HepG2 (cell line): Measurements from ENCODE around the gene KIF13A. TPM values are rescaled to one million over a fixed set of nuclear protein-coding genes. Genes with fewer than 3 reads are reported as not detected.

Source experiments
- BCL6 ChIP-seq: IDR thresholded peaks from 2 replicates; pipeline ENCODE4 v1.6.1; 2016; ENCODE audit warnings: missing genetic modification reagents, missing compliant biosample characterization
- CEBPB ChIP-seq: IDR thresholded peaks from 2 replicates; pipeline ENCODE4 v1.6.1; 2011; ENCODE audit warnings: low read depth, low read length, improper control_type of control experiment, borderline replicate concordance
- HNF1A ChIP-seq, 2 experiments: sonication (generic) in 1 of 2; formaldehyde crosslinking in 1 of 2; IDR thresholded peaks; 2 replicates each; pipeline versions ENCODE4 v1.4.0 to v1.6.1; 2016 to 2020; ENCODE audit warnings: borderline replicate concordance in 1 of 2, low read depth in 1 of 2, mild to moderate bottlenecking in 1 of 2, missing genetic modification reagents in 1 of 2
- NR2C2 ChIP-seq: sonication (generic); formaldehyde crosslinking; IDR thresholded peaks from 2 replicates; pipeline ENCODE4 v1.4.0; 2020; ENCODE audit warnings: missing genetic modification reagents, mild to moderate bottlenecking, moderate library complexity, borderline replicate concordance
- PAWR ChIP-seq: sonication (generic); formaldehyde crosslinking; IDR thresholded peaks from 2 replicates; pipeline ENCODE4 v1.4.0; 2020; ENCODE audit warnings: missing genetic modification reagents, mild to moderate bottlenecking, borderline replicate concordance
- POLR2G ChIP-seq: fragments of 200-400 bp; formaldehyde crosslinking; IDR thresholded peaks from 2 replicates; pipeline ENCODE4 v1.6.1; 2018; ENCODE audit warnings: mild to moderate bottlenecking, low read depth, low read length, moderate library complexity
- RFXAP ChIP-seq: sonication (generic); formaldehyde crosslinking; IDR thresholded peaks from 2 replicates; pipeline ENCODE4 v1.4.0; 2020; ENCODE audit warnings: missing genetic modification reagents, borderline replicate concordance
- SNAPC2 ChIP-seq: sonication (generic); formaldehyde crosslinking; IDR thresholded peaks from 2 replicates; pipeline ENCODE4 v1.8.1; 2022; ENCODE audit warnings: mild to moderate bottlenecking, missing genetic modification reagents
- TFAP4 ChIP-seq: sonication (generic); IDR thresholded peaks from 2 replicates; pipeline ENCODE4 v1.6.1; 2016; ENCODE audit warnings: low read depth, borderline replicate concordance
- TMF1 ChIP-seq: sonication (generic); formaldehyde crosslinking; IDR thresholded peaks from 2 replicates; pipeline ENCODE4 v1.8.1; 2022; ENCODE audit warnings: low read depth, missing genetic modification reagents
- TOPORS ChIP-seq: sonication (generic); formaldehyde crosslinking; IDR thresholded peaks from 2 replicates; pipeline ENCODE4 v1.8.0; 2023; ENCODE audit warnings: mild to moderate bottlenecking, missing genetic modification reagents
- ZGPAT ChIP-seq: IDR thresholded peaks from 2 replicates; pipeline ENCODE4 v1.6.1; 2016; ENCODE audit warnings: mild to moderate bottlenecking
- ZNF124 ChIP-seq: sonication (generic); formaldehyde crosslinking; IDR thresholded peaks from 2 replicates; pipeline ENCODE4 v1.4.0; 2020; ENCODE audit warnings: missing genetic modification reagents
- ZNF382 ChIP-seq: sonication (generic); formaldehyde crosslinking; IDR thresholded peaks from 2 replicates; pipeline ENCODE4 v1.5.0; 2020; ENCODE audit warnings: missing genetic modification reagents, mild to moderate bottlenecking, borderline replicate concordance
- ZNF558 ChIP-seq: sonication (generic); formaldehyde crosslinking; IDR thresholded peaks from 2 replicates; pipeline ENCODE4 v1.9.0; 2022; ENCODE audit warnings: mild to moderate bottlenecking, missing genetic modification reagents, borderline replicate concordance
- ZNF567 ChIP-seq: sonication (generic); formaldehyde crosslinking; IDR thresholded peaks from 2 replicates; pipeline ENCODE4 v1.8.1; 2023; ENCODE audit warnings: mild to moderate bottlenecking, missing genetic modification reagents, borderline replicate concordance
- ZNF646 ChIP-seq: sonication (generic); formaldehyde crosslinking; IDR thresholded peaks from 2 replicates; pipeline ENCODE4 v1.9.0; 2021; ENCODE audit warnings: mild to moderate bottlenecking, missing genetic modification reagents
- polyA plus RNA-seq, 8 experiments: library from polyadenylated mRNA; depleted of rRNA in 3 of 8; stranded (reverse) in 7 of 8; unstranded in 1 of 8; fragments of >200 nt; fragmentation: Illumina TruSeq in 4 of 8; extraction: Trizol in 4 of 8; gene quantifications; 2 replicates each; pipeline versions ENCODE4 v1.2.1 to v1.2.3, GENCODE V29; 2011 to 2016; ENCODE audit warnings: low read depth in 4 of 8, missing spikeins in 1 of 8, mixed read lengths in 1 of 8; ENCODE audit not compliant: insufficient read depth in 1 of 8
- total RNA-seq, 5 experiments: library from RNA; depleted of rRNA; stranded (reverse); fragments of >200 nt; fragmentation: Illumina TruSeq; extraction: Trizol; gene quantifications; 2 replicates each; pipeline ENCODE4 v1.2.3, GENCODE V29; 2016; ENCODE audit warnings: low read depth in 1 of 5

The KIF13A gene
- total and polyA plus RNA-seq, 2 of the 13 experiments (the other 11 are each of a cell fraction or from before 2014, with no cell fraction given) = 21.1 to 37.2 TPM

DNA sequence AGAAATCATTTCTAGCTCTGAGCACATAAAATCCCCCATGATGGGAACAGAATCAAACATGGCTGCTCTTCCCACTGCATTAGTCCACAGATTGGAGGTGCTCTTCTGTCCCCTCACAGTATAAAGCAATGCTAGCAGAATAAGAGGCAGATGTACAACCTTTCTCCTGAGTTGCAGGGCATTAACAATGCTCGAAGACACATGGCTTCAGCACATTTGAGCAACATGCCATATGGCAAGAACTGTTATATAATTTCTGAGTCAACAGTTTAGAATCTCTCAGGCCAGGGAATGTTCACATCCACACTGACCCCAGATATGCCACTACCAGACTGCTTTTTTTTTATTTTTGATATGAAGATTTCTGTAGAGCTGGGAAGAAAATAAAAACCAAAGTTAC lies 119.6 kb downstream of the KIF13A start (continued):
- TF ChIP-seq HNF1A (IDR thresholded peaks at IDR 0.05; ENCODE audit: low read depth) = no peak
- no peak for TF ChIP-seq HNF1A (CRISPR knock-in tag; IDR thresholded peaks at IDR 0.05; ENCODE audit: borderline replicate concordance)
- TF ChIP-seq PAWR (CRISPR knock-in tag) = no peak
- TF ChIP-seq RFXAP (CRISPR knock-in tag) = no peak
- TF ChIP-seq NR2C2 (CRISPR knock-in tag) = no peak
- no peak for TF ChIP-seq TMF1 (CRISPR knock-in tag)
- no peak for TF ChIP-seq ZNF382
- TF ChIP-seq SNAPC2 (CRISPR knock-in tag) = no peak
- no peak for TF ChIP-seq ZNF558
- TF ChIP-seq ZGPAT (CRISPR knock-in tag) = 0 out of 2 replicates have a peak, but pooled peaks have one; percentile 23
- no peak for TF ChIP-seq CEBPB
- no peak for TF ChIP-seq BCL6
- TF ChIP-seq TFAP4 = 0 out of 2 replicates have a peak, but pooled peaks have one; percentile 14
- no peak for TF ChIP-seq TOPORS (CRISPR knock-in tag)
- TF ChIP-seq ZNF646 (CRISPR knock-in tag) = no peak
- no peak for TF ChIP-seq ZNF567 (CRISPR knock-in tag)
- no peak for TF ChIP-seq POLR2G
- TF ChIP-seq ZNF124 (CRISPR knock-in tag) = no peak
